WTC11 (cell line): ENCODE results near the gene KIAA0753. TPM values are rescaled to one million over a fixed set of nuclear protein-coding genes. Genes with fewer than 3 reads are reported as not detected.
A peak's percentile ranks its signal among the peaks of the same experiment; 100 is the strongest.

Source experiments
- ATAC-seq: fragments of 200-7000 bp; cut with Tn5 transposase; 2 replicates; pipeline ENCODE4 v1.10.0; 2021; ENCODE audit warnings: mild to moderate bottlenecking, moderate library complexity
- CTCF ChIA-PET: fragments of 300-600 bp; sonication (Branson Sonifier 250); formaldehyde crosslinking; loops from one replicate; lab custom pipeline; 2021; ENCODE audit warnings: antibody characterized with exemption; lab: Charles Lee
- POLR2A ChIA-PET: fragments of 350-600 bp; sonication (Branson Sonifier 250); formaldehyde crosslinking; loops from one replicate; lab custom pipeline; 2021; ENCODE audit warnings: antibody characterized with exemption; lab: Charles Lee
- DNase-seq: peaks from one replicate; pipeline ENCODE4 v3.0.0; 2021; ENCODE audit warnings: low spot score
- H3K27ac Mint-ChIP-seq: 2 replicates; pipeline ENCODE4 v1.8.0; 2021; ENCODE audit warnings: mixed read lengths
- H3K27me3 Mint-ChIP-seq: 2 replicates; pipeline ENCODE4 v1.8.0; 2021; ENCODE audit warnings: low read depth, mild to moderate bottlenecking, moderate library complexity, mixed read lengths
- H3K36me3 Mint-ChIP-seq: 2 replicates; pipeline ENCODE4 v1.8.0; 2021; ENCODE audit warnings: mixed read lengths
- H3K4me1 Mint-ChIP-seq: 2 replicates; pipeline ENCODE4 v1.8.0; 2022; ENCODE audit warnings: mixed read lengths
- H3K4me3 Mint-ChIP-seq: 2 replicates; pipeline ENCODE4 v1.8.0; 2021; ENCODE audit warnings: mild to moderate bottlenecking, moderate library complexity, mixed read lengths
- H3K9me3 Mint-ChIP-seq: 2 replicates; pipeline ENCODE4 v1.8.0; 2021; ENCODE audit warnings: mixed read lengths
- ATF3 ChIP-seq: sonication (generic); formaldehyde crosslinking; conservative IDR thresholded peaks from 2 replicates; pipeline ENCODE4 v1.8.1; 2022; ENCODE audit warnings: mild to moderate bottlenecking, missing genetic modification reagents
- ELF4 ChIP-seq: sonication (generic); formaldehyde crosslinking; IDR thresholded peaks from 2 replicates; pipeline ENCODE4 v1.8.1; 2022; ENCODE audit warnings: low read depth, mild to moderate bottlenecking, moderate library complexity, missing genetic modification reagents
- EMX1 ChIP-seq: fragments of 250-450 bp; sonication (Bioruptor Pico); IDR thresholded peaks from 2 replicates; pipeline ENCODE4 v1.8.0; 2021; ENCODE audit warnings: mild to moderate bottlenecking
- ERG ChIP-seq: fragments of 250-450 bp; sonication (Bioruptor Pico); IDR thresholded peaks from 2 replicates; pipeline ENCODE4 v1.8.0; 2021; ENCODE audit warnings: mild to moderate bottlenecking
- GABPB1 ChIP-seq: sonication (generic); formaldehyde crosslinking; IDR thresholded peaks from 2 replicates; pipeline ENCODE4 v1.8.1; 2023; ENCODE audit warnings: mild to moderate bottlenecking, missing genetic modification reagents
- GRHL2 ChIP-seq: fragments of 250-450 bp; sonication (Bioruptor Pico); IDR thresholded peaks from 2 replicates; pipeline ENCODE4 v1.8.0; 2022; ENCODE audit warnings: mild to moderate bottlenecking, moderate library complexity; ENCODE audit not compliant: insufficient replicate concordance, severe bottlenecking
- JAZF1 ChIP-seq: fragments of 250-450 bp; sonication (Bioruptor Pico); IDR thresholded peaks from 2 replicates; pipeline ENCODE4 v1.9.0; 2021; ENCODE audit warnings: moderate library complexity, mild to moderate bottlenecking, inconsistent platforms
- JUN ChIP-seq: sonication (generic); formaldehyde crosslinking; IDR thresholded peaks from 2 replicates; pipeline ENCODE4 v1.8.0; 2023; ENCODE audit warnings: mild to moderate bottlenecking, missing genetic modification reagents
- MAX ChIP-seq: sonication (generic); formaldehyde crosslinking; IDR thresholded peaks from 2 replicates; pipeline ENCODE4 v1.8.0; 2022; ENCODE audit warnings: mild to moderate bottlenecking, missing genetic modification reagents
- MYBL2 ChIP-seq: sonication (generic); formaldehyde crosslinking; IDR thresholded peaks from 2 replicates; pipeline ENCODE4 v1.8.1; 2023; ENCODE audit warnings: mild to moderate bottlenecking, moderate library complexity, missing genetic modification reagents
- NR1H2 ChIP-seq: sonication (generic); formaldehyde crosslinking; IDR thresholded peaks from 2 replicates; pipeline ENCODE4 v1.9.0; 2021; ENCODE audit warnings: mild to moderate bottlenecking, moderate library complexity, missing genetic modification reagents
- SP1 ChIP-seq: sonication (generic); formaldehyde crosslinking; conservative IDR thresholded peaks from 2 replicates; pipeline ENCODE4 v1.8.1; 2022; ENCODE audit warnings: missing genetic modification reagents
- TCF7 ChIP-seq: sonication (generic); formaldehyde crosslinking; IDR thresholded peaks from 2 replicates; pipeline ENCODE4 v1.8.0; 2022; ENCODE audit warnings: mild to moderate bottlenecking, low read depth, missing genetic modification reagents, moderate library complexity
- TEAD1 ChIP-seq: sonication (generic); formaldehyde crosslinking; IDR thresholded peaks from 2 replicates; pipeline ENCODE4 v1.8.0; 2022; ENCODE audit warnings: mild to moderate bottlenecking, missing genetic modification reagents
- ZBTB21 ChIP-seq: sonication (generic); formaldehyde crosslinking; IDR thresholded peaks from 2 replicates; pipeline ENCODE4 v1.8.1; 2023; ENCODE audit warnings: mild to moderate bottlenecking, missing genetic modification reagents, borderline replicate concordance
- ZNF121 ChIP-seq: sonication (generic); formaldehyde crosslinking; IDR thresholded peaks from 2 replicates; pipeline ENCODE4 v1.8.0; 2023; ENCODE audit warnings: missing genetic modification reagents
- ZNF232 ChIP-seq: sonication (generic); formaldehyde crosslinking; IDR thresholded peaks from 2 replicates; pipeline ENCODE4 v1.8.0; 2022; ENCODE audit warnings: mild to moderate bottlenecking, missing genetic modification reagents
- ZNF317 ChIP-seq: sonication (generic); formaldehyde crosslinking; IDR thresholded peaks from 2 replicates; pipeline ENCODE4 v1.8.1; 2023; ENCODE audit warnings: low read depth, mild to moderate bottlenecking, moderate library complexity, missing genetic modification reagents, borderline replicate concordance
- ZNF512 ChIP-seq: sonication (generic); formaldehyde crosslinking; IDR thresholded peaks from 2 replicates; pipeline ENCODE4 v1.8.1; 2022; ENCODE audit warnings: missing genetic modification reagents, borderline replicate concordance
- ZSCAN18 ChIP-seq: fragments of 250-450 bp; sonication (Bioruptor Pico); IDR thresholded peaks from 2 replicates; pipeline ENCODE4 v2.1.2; 2022; ENCODE audit warnings: mild to moderate bottlenecking, moderate library complexity
- total RNA-seq: library from RNA; stranded (reverse); gene quantifications from 3 replicates; pipeline ENCODE4 v1.2.3, GENCODE V29; 2021
- TF ChIP-seq, protein P1 (sequence below): sonication (generic); formaldehyde crosslinking; IDR thresholded peaks from 2 replicates; pipeline ENCODE4 v1.8.1; 2022; ENCODE audit warnings: low read depth, mild to moderate bottlenecking, moderate library complexity, missing genetic modification reagents, borderline replicate concordance
- TF ChIP-seq, protein P2 (sequence below): fragments of 250-450 bp; sonication (Bioruptor Pico); IDR thresholded peaks from 2 replicates; pipeline ENCODE4 v1.9.0; 2021; ENCODE audit warnings: mild to moderate bottlenecking
- TF ChIP-seq, protein P3 (sequence below): sonication (generic); formaldehyde crosslinking; IDR thresholded peaks from 2 replicates; pipeline ENCODE4 v1.8.0; 2023; ENCODE audit warnings: missing genetic modification reagents
- TF ChIP-seq, protein P4 (sequence below): sonication (generic); formaldehyde crosslinking; IDR thresholded peaks from 2 replicates; pipeline ENCODE4 v1.8.1; 2022; ENCODE audit warnings: mild to moderate bottlenecking, moderate library complexity, missing genetic modification reagents
- TF ChIP-seq, protein P5 (sequence below): sonication (generic); formaldehyde crosslinking; IDR thresholded peaks from 2 replicates; pipeline ENCODE4 v1.8.0; 2022; ENCODE audit warnings: mild to moderate bottlenecking, missing genetic modification reagents

Gene KIAA0753
- total RNA-seq, 1 experiment from 2014 or later: 22.8 TPM

DNA sequence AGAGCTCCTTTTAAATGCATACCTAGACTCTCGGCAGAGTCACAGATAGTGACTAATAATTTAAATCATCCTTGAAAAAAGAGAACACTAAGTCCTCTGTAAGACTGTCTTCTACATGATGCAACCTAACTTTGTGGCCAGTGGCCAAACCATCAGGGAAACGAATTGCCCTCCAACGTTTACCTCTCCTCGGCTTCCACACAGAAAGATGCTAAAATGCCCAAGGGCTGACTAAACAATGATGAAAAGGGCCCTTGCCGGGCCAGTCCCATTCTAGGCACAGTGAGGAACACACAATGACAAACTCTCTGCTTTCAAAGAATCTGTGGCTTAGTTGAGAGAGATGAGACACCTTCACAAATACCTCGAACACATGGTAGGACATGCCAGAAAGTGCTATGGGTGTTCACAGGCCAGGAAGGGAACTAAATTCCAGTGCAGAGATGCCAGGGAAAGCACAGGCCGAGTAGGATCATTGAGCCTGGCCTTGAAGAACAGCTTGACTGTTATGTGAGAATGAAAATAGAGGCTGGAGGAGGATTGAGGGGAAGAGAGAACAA lies 48.8 kb downstream of the KIAA0753 start:
- no peak for DNase-seq
- no peak for ATAC-seq
- H3K27ac Mint-ChIP-seq: peak overlapping the region; percentile 12
- peaks cover 55% of the 10 kb centered on the region for H3K36me3 Mint-ChIP-seq
- H3K27me3 Mint-ChIP-seq: no peaks in the 10 kb centered on the region
- H3K9me3 Mint-ChIP-seq: no peaks in the 10 kb centered on the region
- peaks cover 4% of the 10 kb centered on the region for H3K4me1 Mint-ChIP-seq
- CTCF ChIA-PET: no interaction called here
- TF ChIP-seq, protein P1, sequence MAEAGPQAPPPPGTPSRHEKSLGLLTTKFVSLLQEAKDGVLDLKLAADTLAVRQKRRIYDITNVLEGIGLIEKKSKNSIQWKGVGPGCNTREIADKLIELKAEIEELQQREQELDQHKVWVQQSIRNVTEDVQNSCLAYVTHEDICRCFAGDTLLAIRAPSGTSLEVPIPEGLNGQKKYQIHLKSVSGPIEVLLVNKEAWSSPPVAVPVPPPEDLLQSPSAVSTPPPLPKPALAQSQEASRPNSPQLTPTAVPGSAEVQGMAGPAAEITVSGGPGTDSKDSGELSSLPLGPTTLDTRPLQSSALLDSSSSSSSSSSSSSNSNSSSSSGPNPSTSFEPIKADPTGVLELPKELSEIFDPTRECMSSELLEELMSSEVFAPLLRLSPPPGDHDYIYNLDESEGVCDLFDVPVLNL: no peak
- TF ChIP-seq, protein P2, sequence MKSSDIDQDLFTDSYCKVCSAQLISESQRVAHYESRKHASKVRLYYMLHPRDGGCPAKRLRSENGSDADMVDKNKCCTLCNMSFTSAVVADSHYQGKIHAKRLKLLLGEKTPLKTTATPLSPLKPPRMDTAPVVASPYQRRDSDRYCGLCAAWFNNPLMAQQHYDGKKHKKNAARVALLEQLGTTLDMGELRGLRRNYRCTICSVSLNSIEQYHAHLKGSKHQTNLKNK: no peak
- TF ChIP-seq GABPB1 (no peak), MYBL2 (no peak), ZNF121 (CRISPR knock-in tag) (no peak), ZBTB21 (no peak), NR1H2 (CRISPR knock-in tag) (no peak), ZNF232 (CRISPR knock-in tag) (no peak), ZSCAN18 (CRISPR knock-in tag) (no peak), ZNF512 (CRISPR knock-in tag) (no peak), ATF3 (CRISPR knock-in tag) (no peak)
- TF ChIP-seq, protein P3, sequence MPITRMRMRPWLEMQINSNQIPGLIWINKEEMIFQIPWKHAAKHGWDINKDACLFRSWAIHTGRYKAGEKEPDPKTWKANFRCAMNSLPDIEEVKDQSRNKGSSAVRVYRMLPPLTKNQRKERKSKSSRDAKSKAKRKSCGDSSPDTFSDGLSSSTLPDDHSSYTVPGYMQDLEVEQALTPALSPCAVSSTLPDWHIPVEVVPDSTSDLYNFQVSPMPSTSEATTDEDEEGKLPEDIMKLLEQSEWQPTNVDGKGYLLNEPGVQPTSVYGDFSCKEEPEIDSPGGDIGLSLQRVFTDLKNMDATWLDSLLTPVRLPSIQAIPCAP: no peak
- TF ChIP-seq, protein P4, sequence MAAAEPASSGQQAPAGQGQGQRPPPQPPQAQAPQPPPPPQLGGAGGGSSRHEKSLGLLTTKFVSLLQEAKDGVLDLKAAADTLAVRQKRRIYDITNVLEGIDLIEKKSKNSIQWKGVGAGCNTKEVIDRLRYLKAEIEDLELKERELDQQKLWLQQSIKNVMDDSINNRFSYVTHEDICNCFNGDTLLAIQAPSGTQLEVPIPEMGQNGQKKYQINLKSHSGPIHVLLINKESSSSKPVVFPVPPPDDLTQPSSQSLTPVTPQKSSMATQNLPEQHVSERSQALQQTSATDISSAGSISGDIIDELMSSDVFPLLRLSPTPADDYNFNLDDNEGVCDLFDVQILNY (CRISPR knock-in tag): no peak
- POLR2A ChIA-PET: no interaction called here
- no peak overlapping the region for H3K4me3 Mint-ChIP-seq

DNA sequence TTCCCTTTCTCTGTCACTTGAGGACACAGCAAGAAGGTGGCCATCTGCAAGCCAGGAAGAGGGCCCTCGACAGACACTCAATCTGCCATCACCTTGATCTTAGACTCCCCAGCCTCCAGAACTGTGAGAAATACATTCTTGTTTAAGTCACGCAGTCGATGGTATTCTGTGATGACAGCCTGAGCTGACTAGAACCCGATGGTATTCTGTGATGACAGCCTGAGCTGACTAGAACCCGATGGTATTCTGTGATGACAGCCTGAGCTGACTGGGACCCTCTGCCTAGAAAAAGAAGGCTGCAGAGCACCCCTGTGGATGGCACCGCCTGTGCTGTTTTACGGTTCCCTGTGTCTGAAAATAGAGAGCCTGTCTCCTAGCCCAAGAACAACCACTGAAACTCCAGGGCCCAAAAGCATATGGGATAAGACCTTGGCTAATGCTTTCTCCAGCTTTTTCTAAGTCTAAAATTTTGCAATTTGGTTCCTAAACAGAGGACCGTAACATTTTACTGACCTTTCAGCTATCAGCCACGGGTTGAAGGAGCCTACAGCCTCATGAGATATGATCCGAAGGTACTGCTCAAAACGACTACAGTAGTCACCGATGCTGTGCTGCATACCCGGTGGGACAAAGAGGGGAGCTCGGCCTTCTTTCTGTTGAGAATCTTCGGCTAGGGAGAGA lies 51.1 kb downstream of the KIAA0753 start:
- ChIA-PET CTCF (no interaction called here), POLR2A (no interaction called here)
- Mint-ChIP-seq H3K4me1 (peaks cover 4% of the 10 kb centered on the region), H3K4me3 (no peak overlapping the region), H3K9me3 (peaks cover 8% of the 10 kb centered on the region), H3K27me3 (no peaks in the 10 kb centered on the region), H3K36me3 (peaks cover 64% of the 10 kb centered on the region), H3K27ac (no peak overlapping the region)
- TF ChIP-seq JUN (CRISPR knock-in tag) (no peak), ELF4 (CRISPR knock-in tag) (no peak), GRHL2 (CRISPR knock-in tag) (no peak), TCF7 (CRISPR knock-in tag) (no peak), TEAD1 (CRISPR knock-in tag) (no peak), JAZF1 (CRISPR knock-in tag) (no peak), MAX (CRISPR knock-in tag) (no peak), EMX1 (no peak), ERG (CRISPR knock-in tag) (no peak), ZNF317 (no peak), SP1 (CRISPR knock-in tag) (no peak)
- TF ChIP-seq, protein P5, sequence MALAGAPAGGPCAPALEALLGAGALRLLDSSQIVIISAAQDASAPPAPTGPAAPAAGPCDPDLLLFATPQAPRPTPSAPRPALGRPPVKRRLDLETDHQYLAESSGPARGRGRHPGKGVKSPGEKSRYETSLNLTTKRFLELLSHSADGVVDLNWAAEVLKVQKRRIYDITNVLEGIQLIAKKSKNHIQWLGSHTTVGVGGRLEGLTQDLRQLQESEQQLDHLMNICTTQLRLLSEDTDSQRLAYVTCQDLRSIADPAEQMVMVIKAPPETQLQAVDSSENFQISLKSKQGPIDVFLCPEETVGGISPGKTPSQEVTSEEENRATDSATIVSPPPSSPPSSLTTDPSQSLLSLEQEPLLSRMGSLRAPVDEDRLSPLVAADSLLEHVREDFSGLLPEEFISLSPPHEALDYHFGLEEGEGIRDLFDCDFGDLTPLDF (CRISPR knock-in tag): no peak
- ATAC-seq (no peak), DNase-seq (no peak)
